ENCODE results near the gene EVI5L.

DNA sequence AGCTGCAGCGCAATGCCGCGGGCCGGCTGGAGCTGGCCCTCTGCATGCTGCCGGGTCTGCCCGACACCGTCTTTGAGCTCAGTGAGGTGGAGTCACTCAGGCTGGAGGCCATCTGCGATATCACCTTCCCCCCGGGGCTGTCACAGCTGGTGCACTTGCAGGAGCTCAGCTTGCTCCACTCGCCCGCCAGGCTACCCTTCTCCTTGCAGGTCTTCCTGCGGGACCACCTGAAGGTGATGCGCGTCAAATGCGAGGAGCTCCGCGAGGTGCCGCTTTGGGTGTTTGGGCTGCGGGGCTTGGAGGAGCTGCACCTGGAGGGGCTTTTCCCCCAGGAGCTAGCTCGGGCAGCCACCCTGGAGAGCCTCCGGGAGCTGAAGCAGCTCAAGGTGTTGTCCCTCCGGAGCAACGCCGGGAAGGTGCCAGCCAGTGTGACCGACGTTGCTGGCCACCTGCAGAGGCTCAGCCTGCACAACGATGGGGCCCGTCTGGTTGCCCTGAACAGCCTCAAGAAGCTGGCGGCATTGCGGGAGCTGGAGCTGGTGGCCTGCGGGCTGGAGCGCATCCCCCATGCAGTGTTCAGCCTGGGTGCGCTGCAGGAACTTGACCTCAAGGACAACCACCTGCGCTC, 69.8 kb downstream of the EVI5L start:
- TF ChIP-seq, protein P1, sequence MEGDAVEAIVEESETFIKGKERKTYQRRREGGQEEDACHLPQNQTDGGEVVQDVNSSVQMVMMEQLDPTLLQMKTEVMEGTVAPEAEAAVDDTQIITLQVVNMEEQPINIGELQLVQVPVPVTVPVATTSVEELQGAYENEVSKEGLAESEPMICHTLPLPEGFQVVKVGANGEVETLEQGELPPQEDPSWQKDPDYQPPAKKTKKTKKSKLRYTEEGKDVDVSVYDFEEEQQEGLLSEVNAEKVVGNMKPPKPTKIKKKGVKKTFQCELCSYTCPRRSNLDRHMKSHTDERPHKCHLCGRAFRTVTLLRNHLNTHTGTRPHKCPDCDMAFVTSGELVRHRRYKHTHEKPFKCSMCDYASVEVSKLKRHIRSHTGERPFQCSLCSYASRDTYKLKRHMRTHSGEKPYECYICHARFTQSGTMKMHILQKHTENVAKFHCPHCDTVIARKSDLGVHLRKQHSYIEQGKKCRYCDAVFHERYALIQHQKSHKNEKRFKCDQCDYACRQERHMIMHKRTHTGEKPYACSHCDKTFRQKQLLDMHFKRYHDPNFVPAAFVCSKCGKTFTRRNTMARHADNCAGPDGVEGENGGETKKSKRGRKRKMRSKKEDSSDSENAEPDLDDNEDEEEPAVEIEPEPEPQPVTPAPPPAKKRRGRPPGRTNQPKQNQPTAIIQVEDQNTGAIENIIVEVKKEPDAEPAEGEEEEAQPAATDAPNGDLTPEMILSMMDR (IDR thresholded peaks at IDR 0.05; ENCODE audit: extremely low read depth in 1 of 2, insufficient read depth in 1 of 2, low read depth in 1 of 2, low read length in 2 of 2): no peak
- no peak for TF ChIP-seq POLR2AphosphoS5 (IDR thresholded peaks at IDR 0.05; ENCODE audit: insufficient read depth, low read depth, low read length)
- TF ChIP-seq FOS (IDR thresholded peaks at IDR 0.05; ENCODE audit: borderline replicate concordance, insufficient read depth, low read length): no peak

All from endothelial cell of umbilical vein (primary cell).